Spleen (tissue), 11 donors: ENCODE data around the gene CRIP1. TPM values are rescaled to one million over a fixed set of nuclear protein-coding genes. Genes with fewer than 3 reads are reported as not detected.

Source experiments
- DNase-seq: peaks from one replicate; pipeline ENCODE4 v3.0.0-alpha.2; 2020
- H3K27ac ChIP-seq, 8 donors: fragments of 200-600 bp; sonication (generic) in 7 of 8; 1 replicate in 4 of 8; 2 replicates in 4 of 8; pipeline versions ENCODE4 v1.5.0 to v1.8.0; 2016 to 2021; ENCODE audit warnings: inconsistent platforms in 4 of 8, mild to moderate bottlenecking in 4 of 8, moderate library complexity in 1 of 8
- H3K27me3 ChIP-seq, 7 donors: fragments of 200-600 bp; sonication (generic) in 6 of 7; replicated peaks in 1 of 7; 1 replicate in 4 of 7; 2 replicates in 3 of 7; pipeline versions ENCODE4 v1.5.0 to v1.8.0; 2016 to 2021; ENCODE audit warnings: inconsistent platforms in 3 of 7, mild to moderate bottlenecking in 1 of 7
- H3K36me3 ChIP-seq, 6 donors: fragments of 200-600 bp; sonication (generic) in 5 of 6; 1 replicate in 4 of 6; 2 replicates in 2 of 6; pipeline versions ENCODE4 v1.5.0 to v1.8.0; 2016 to 2021; ENCODE audit warnings: inconsistent platforms in 2 of 6
- H3K4me1 ChIP-seq, 6 donors: fragments of 200-600 bp; sonication (generic) in 5 of 6; 1 replicate in 3 of 6; 2 replicates in 3 of 6; pipeline versions ENCODE4 v1.5.0 to v1.8.0; 2016 to 2021; ENCODE audit warnings: inconsistent platforms in 3 of 6
- H3K4me3 ChIP-seq, 8 donors: fragments of 200-600 bp; sonication (generic) in 7 of 8; 1 replicate in 4 of 8; 2 replicates in 4 of 8; pipeline versions ENCODE4 v1.5.0 to v1.8.0; 2016 to 2021; ENCODE audit warnings: inconsistent platforms in 4 of 8, mild to moderate bottlenecking in 4 of 8, moderate library complexity in 2 of 8
- H3K9me3 ChIP-seq, 8 donors: fragments of 200-600 bp; sonication (generic) in 7 of 8; 1 replicate in 4 of 8; 2 replicates in 4 of 8; pipeline versions ENCODE4 v1.5.0 to v1.8.0; 2016 to 2021; ENCODE audit warnings: inconsistent platforms in 4 of 8
- POLR2A ChIP-seq, 3 donors: fragments of 450-650 bp; IDR thresholded peaks; one replicate each; pipeline ENCODE4 v1.5.1; 2017; ENCODE audit warnings: antibody characterized with exemption in 3 of 3, mild to moderate bottlenecking in 1 of 3
- POLR2AphosphoS5 ChIP-seq, 3 donors: sonication (generic); formaldehyde crosslinking; IDR thresholded peaks; one replicate each; pipeline ENCODE4 v1.5.1; 2017; ENCODE audit warnings: antibody characterized with exemption in 3 of 3
- WGBS, 5 donors: extraction: QIAGEN DNeasy Blood & Tissue Kit in 3 of 5; methylation state at CpG; one replicate each; pipeline versions ENCODE4 v1.1.5 to v1.1.7; 2013 to 2018; 5-methylcytosine and 5-hydroxymethylcytosine counted together
- intact Hi-C: fragments of 100-400 bp; cut with DNase I; formaldehyde crosslinking; loops from one replicate; pipeline ENCODE4 v1.15.0; 2023; ENCODE audit warnings: low total_unique reads
- polyA plus RNA-seq, 3 donors: library from polyadenylated mRNA; stranded (reverse); fragments of 200-250 nt; gene quantifications; one replicate each; pipeline ENCODE4 v1.2.1, GENCODE V29; 2013
- total RNA-seq, 7 donors: library from RNA; depleted of rRNA in 3 of 7; stranded (reverse); fragments of >200 nt in 3 of 7; fragmentation: NEBNext Ultra II Directional in 4 of 7; extraction: Animal tissue kit (Norgen Biotek cat#: 25700) in 4 of 7; gene quantifications; one replicate each; pipeline versions ENCODE4 v1.1.0 to v1.2.1, GENCODE V29; 2016 to 2021
- TF ChIP-seq, protein P1 (sequence below), 11 experiments: fragments of 200-600 bp in 7 of 11; fragments of 450-650 bp in 4 of 11; sonication (generic) in 4 of 11; IDR thresholded peaks in 8 of 11; conservative IDR thresholded peaks in 3 of 11; 1 replicate in 7 of 11; 2 replicates in 4 of 11; pipeline versions ENCODE4 v1.4.0 to v1.8.0; 2016 to 2021; ENCODE audit warnings: antibody characterized with exemption in 11 of 11, inconsistent platforms in 4 of 11, mild to moderate bottlenecking in 1 of 11
- donor health status: healthy with polysubstance abuse.
- donor health status: DM: no; HTN: no; CAD: no; lungs with moderate emphysema.
- donor health status: DM: no; HTN: no; CAD: no.
- donor health status: Bipolar disorder and iron deficiency.
- donor health status: healthy.
- donor health status: DM: no; HTN: no; CAD: no.
- donor health status: DM: yes; HTN: yes; CAD: no.

Gene CRIP1
- total and polyA plus RNA-seq, 10 donors = 20.5 to 349 (median 65.3) TPM

DNA sequence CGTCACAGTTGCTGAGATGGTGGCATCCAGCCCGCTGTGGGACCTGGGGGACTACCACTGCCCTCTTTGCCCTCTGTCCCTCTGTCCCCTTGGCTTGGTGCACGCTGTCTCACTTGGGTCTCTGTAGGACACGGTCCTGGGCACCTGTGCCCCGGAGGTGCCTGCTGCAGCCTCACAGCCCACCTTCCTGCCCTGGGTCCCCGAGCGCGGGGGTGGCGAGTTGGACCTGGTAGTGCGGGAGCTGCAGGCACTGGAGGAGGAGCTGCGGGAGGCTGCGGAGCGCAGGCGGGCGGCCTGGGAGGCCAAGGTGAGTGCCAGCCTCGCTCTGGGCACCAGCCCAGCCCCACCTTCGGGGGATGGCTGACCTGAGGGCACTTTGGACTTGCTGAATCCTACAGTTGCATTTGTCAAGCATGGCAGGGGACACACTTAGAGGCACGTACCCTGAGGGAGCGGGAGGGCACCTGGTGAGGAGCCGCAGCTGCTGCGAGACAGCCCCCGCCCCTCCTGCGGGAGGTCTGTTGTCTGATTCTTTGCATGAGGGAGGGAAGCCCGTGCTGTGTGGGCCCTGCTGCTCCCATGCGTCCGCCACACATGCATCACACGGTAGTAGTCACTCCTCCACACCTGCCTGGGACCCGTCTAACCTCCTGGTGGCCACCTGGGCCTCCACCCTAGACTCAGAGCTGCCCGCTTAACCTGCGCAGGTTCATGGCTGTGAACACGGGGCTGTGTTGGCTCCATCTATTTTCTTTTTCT is 11.2 kb downstream of the CRIP1 start:
- no peak for DNase-seq
- Histone ChIP-seq H3K4me3 (no peak overlapping the region), H3K27ac (no peak overlapping the region), H3K9me3 (no peaks in the 10 kb centered on the region), H3K27me3 (peaks cover 0 to 7% (median 0%) of the 10 kb centered on the region in 7 donors), H3K4me1 (peaks cover 0 to under 1% (median 0%) of the 10 kb centered on the region in 6 donors), H3K36me3 (peaks cover 0 to 36% (median 0%) of the 10 kb centered on the region in 6 donors)
- TF ChIP-seq POLR2AphosphoS5 (IDR thresholded peaks at IDR 0.05) (no peak), POLR2A (IDR thresholded peaks at IDR 0.05) (no peak)
- TF ChIP-seq, protein P1, sequence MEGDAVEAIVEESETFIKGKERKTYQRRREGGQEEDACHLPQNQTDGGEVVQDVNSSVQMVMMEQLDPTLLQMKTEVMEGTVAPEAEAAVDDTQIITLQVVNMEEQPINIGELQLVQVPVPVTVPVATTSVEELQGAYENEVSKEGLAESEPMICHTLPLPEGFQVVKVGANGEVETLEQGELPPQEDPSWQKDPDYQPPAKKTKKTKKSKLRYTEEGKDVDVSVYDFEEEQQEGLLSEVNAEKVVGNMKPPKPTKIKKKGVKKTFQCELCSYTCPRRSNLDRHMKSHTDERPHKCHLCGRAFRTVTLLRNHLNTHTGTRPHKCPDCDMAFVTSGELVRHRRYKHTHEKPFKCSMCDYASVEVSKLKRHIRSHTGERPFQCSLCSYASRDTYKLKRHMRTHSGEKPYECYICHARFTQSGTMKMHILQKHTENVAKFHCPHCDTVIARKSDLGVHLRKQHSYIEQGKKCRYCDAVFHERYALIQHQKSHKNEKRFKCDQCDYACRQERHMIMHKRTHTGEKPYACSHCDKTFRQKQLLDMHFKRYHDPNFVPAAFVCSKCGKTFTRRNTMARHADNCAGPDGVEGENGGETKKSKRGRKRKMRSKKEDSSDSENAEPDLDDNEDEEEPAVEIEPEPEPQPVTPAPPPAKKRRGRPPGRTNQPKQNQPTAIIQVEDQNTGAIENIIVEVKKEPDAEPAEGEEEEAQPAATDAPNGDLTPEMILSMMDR (IDR thresholded peaks at IDR 0.05 in 8 of 11, conservative IDR thresholded peaks at IDR 0.05 in 3 of 11) = no peak
- intact Hi-C loops = no loop called here
- 94 to 96% (median 95%) methylated on average over 21 to 31 of the region's 31 CpGs for WGBS, 5 donors

DNA sequence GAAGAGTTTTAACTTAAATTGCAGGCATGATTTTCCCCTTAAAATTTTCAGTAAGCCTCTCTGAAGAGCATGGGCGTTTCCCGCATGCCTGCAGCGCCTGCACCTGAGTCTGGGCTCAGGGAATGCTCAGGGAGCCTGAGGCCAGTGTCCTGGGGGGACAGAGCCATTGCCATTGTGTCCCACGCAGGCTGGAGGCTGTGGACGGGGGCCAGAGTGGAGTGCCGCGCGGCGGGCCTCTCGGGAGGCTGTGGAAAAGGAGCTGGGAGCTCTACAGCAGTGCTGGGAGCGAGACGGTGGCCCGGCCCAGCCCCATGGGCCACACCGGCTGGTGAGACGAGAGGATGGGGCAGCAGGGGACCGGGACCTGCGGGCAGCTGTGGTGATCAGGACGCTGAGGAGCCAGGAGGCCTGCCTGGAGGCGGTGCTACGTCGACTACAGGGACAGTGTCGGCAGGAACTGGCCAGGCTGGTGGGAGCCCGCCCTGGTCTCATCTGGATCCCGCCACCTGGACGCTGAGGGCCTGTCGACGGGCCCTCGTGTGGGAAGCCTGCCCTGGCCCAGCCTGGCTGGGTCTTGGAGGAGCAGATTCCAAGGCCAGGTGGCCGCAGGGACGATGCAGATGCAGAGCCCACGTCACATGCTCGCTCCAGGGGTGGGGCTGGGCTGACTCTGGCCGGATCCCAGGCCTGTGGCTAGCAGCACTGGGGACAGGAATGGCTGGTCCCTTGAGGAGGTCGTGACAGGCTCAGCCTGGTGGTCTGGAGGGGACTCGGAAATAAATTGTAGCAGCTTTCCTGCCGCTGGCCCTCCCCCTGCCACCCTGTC is 12.0 kb downstream of the CRIP1 start:
- Histone ChIP-seq H3K36me3 (peaks cover 0 to 28% (median 0%) of the 10 kb centered on the region in 6 donors), H3K9me3 (no peaks in the 10 kb centered on the region), H3K4me3 (no peak overlapping the region), H3K27ac (no peak overlapping the region), H3K27me3 (peaks cover 0 to 10% (median 0%) of the 10 kb centered on the region in 7 donors), H3K4me1 (no peaks in the 10 kb centered on the region)
- WGBS, 5 donors = 87 to 96% (median 94%) methylated on average over 18 to 36 of the region's 36 CpGs
- intact Hi-C loops = no loop called here
- DNase-seq = no peak
- TF ChIP-seq, protein P1 (IDR thresholded peaks at IDR 0.05 in 8 of 11, conservative IDR thresholded peaks at IDR 0.05 in 3 of 11) = no peak
- TF ChIP-seq POLR2AphosphoS5 (IDR thresholded peaks at IDR 0.05) (no peak), POLR2A (IDR thresholded peaks at IDR 0.05) (no peak)

DNA sequence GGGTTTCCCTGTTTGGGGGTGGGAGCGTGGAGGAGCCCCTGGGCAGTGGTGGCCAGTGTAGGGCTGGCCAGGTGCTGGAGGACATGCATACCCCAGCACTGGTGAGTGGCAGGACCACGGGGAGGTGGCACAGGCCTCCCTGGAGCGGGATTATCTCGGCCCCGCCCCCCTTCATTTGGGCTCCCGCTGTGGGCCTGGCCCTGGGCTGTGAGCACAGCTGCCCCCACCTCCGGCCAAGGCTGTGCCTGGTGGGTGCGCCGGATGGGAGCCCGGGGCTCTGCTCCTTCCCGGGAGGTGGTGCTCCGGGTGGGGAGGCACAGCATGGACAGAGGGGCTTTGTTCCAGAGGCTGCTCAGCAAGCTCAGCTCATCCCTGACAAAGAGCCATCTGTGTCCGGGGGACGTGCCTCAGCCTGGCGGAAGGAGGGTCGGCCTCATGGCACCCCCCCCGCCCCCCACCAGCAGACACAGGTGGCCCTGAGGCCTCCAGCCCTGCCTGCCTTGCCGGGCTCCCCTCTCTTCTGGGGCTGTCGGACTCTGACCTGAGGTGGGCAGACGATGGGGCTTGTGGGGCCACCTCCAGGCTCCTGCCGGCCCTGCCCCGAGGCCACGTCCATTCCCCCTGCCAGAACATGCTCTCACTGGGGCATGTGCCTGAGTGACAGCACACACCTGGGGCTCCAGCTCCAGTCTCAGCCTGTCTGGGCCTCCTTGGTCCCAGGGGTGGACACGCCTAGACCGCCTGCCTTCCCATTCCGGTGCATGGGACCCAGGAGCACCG is 12.8 kb downstream of the CRIP1 start:
- 86 to 92% (median 90%) methylated on average over 10 to 27 of the region's 27 CpGs for WGBS, 5 donors
- no peak for DNase-seq
- intact Hi-C loops = no loop called here
- peaks cover 0 to 24% (median 0%) of the 10 kb centered on the region in 6 donors for H3K36me3 ChIP-seq
- TF ChIP-seq POLR2AphosphoS5 (IDR thresholded peaks at IDR 0.05) (no peak), POLR2A (IDR thresholded peaks at IDR 0.05) (no peak)
- TF ChIP-seq, protein P1 (IDR thresholded peaks at IDR 0.05 in 8 of 11, conservative IDR thresholded peaks at IDR 0.05 in 3 of 11) = no peak
- no peak overlapping the region for H3K27ac ChIP-seq
- no peaks in the 10 kb centered on the region for H3K9me3 ChIP-seq
- no peaks in the 10 kb centered on the region for H3K4me1 ChIP-seq
- no peak overlapping the region for H3K4me3 ChIP-seq
- H3K27me3 ChIP-seq = peaks cover 0 to 10% (median 0%) of the 10 kb centered on the region in 7 donors
